Measurements from ENCODE around the gene ZDHHC18.
"Not testable (repeated sequence)": the region's sequence is repeated elsewhere in the genome, so short reads cannot be mapped to it uniquely, and the experiment has no call there.

ZDHHC18 gene

GRCh38 chr1:26839339-26839722 lies 12.8 kb downstream of the ZDHHC18 start:
- Histone ChIP-seq H3K4me3 (ENCODE audit: low read length) (no peak overlapping the region), H3K36me3 (ENCODE audit: control insufficient read depth, low read depth, low read length) (peaks cover 15% of the 10 kb centered on the region), H3K27ac (ENCODE audit: low read length) (no peak overlapping the region), H3K9me3 (ENCODE audit: control insufficient read depth, low read depth, low read length) (no peaks in the 10 kb centered on the region), H3K4me1 (ENCODE audit: control insufficient read depth, low read depth, low read length) (no peaks in the 10 kb centered on the region), H3K27me3 (ENCODE audit: control insufficient read depth, insufficient read depth, low read length) (no peaks in the 10 kb centered on the region), H3K9ac (ENCODE audit: low read length) (no peak overlapping the region)

- Histone ChIP-seq H3K9me3 (ENCODE audit: control insufficient read depth, low read depth, low read length) (no peaks in the 10 kb centered on the region), H3K4me3 (ENCODE audit: low read length) (no peak overlapping the region), H3K9ac (ENCODE audit: low read length) (no peak overlapping the region), H3K27ac (ENCODE audit: low read length) (no peak overlapping the region), H3K4me1 (ENCODE audit: control insufficient read depth, low read depth, low read length) (no peaks in the 10 kb centered on the region), H3K27me3 (ENCODE audit: control insufficient read depth, insufficient read depth, low read length) (no peaks in the 10 kb centered on the region), H3K36me3 (ENCODE audit: control insufficient read depth, low read depth, low read length) (peaks cover 13% of the 10 kb centered on the region)
Measured at GRCh38 chr1:26839779-26840178, 13.3 kb downstream of the ZDHHC18 start.

- H3K4me3 ChIP-seq (ENCODE audit: low read length): no peak overlapping the region
- no peak overlapping the region for H3K27ac ChIP-seq (ENCODE audit: low read length)
- no peaks in the 10 kb centered on the region for H3K4me1 ChIP-seq (ENCODE audit: control insufficient read depth, low read depth, low read length)
- H3K27me3 ChIP-seq (ENCODE audit: control insufficient read depth, insufficient read depth, low read length): no peaks in the 10 kb centered on the region
- no peaks in the 10 kb centered on the region for H3K9me3 ChIP-seq (ENCODE audit: control insufficient read depth, low read depth, low read length)
- peaks cover 23% of the 10 kb centered on the region for H3K36me3 ChIP-seq (ENCODE audit: control insufficient read depth, low read depth, low read length)
- no peak overlapping the region for H3K9ac ChIP-seq (ENCODE audit: low read length)
Measured at GRCh38 chr1:26844424-26845196, 18.1 kb downstream of the ZDHHC18 start.

GRCh38 chr1:26847826-26848225 lies 21.3 kb downstream of the ZDHHC18 start:
- not testable (repeated sequence) for H3K4me3 ChIP-seq (ENCODE audit: low read length); H3K9me3 ChIP-seq (ENCODE audit: control insufficient read depth, low read depth, low read length); H3K9ac ChIP-seq (ENCODE audit: low read length); H3K27me3 ChIP-seq (ENCODE audit: control insufficient read depth, insufficient read depth, low read length); H3K4me1 ChIP-seq (ENCODE audit: control insufficient read depth, low read depth, low read length); H3K27ac ChIP-seq (ENCODE audit: low read length)
- H3K36me3 ChIP-seq (ENCODE audit: control insufficient read depth, low read depth, low read length): peaks cover 41% of the 10 kb centered on the region

- no peak overlapping the region for H3K9ac ChIP-seq (ENCODE audit: low read length)
- no peaks in the 10 kb centered on the region for H3K4me1 ChIP-seq (ENCODE audit: control insufficient read depth, low read depth, low read length)
- H3K27ac ChIP-seq (ENCODE audit: low read length): no peak overlapping the region
- H3K36me3 ChIP-seq (ENCODE audit: control insufficient read depth, low read depth, low read length): peaks cover 41% of the 10 kb centered on the region
- H3K9me3 ChIP-seq (ENCODE audit: control insufficient read depth, low read depth, low read length): no peaks in the 10 kb centered on the region
- no peaks in the 10 kb centered on the region for H3K27me3 ChIP-seq (ENCODE audit: control insufficient read depth, insufficient read depth, low read length)
- H3K4me3 ChIP-seq (ENCODE audit: low read length): no peak overlapping the region
Measured at GRCh38 chr1:26848499-26848898, 22.0 kb downstream of the ZDHHC18 start.

- no peaks in the 10 kb centered on the region for H3K27me3 ChIP-seq (ENCODE audit: control insufficient read depth, insufficient read depth, low read length)
- no peaks in the 10 kb centered on the region for H3K9me3 ChIP-seq (ENCODE audit: control insufficient read depth, low read depth, low read length)
- no peak overlapping the region for H3K27ac ChIP-seq (ENCODE audit: low read length)
- H3K4me1 ChIP-seq (ENCODE audit: control insufficient read depth, low read depth, low read length): no peaks in the 10 kb centered on the region
- H3K9ac ChIP-seq (ENCODE audit: low read length): no peak overlapping the region
- peaks cover 38% of the 10 kb centered on the region for H3K36me3 ChIP-seq (ENCODE audit: control insufficient read depth, low read depth, low read length)
- no peak overlapping the region for H3K4me3 ChIP-seq (ENCODE audit: low read length)
Measured at GRCh38 chr1:26848941-26849774, 22.7 kb downstream of the ZDHHC18 start.

- H3K4me1 ChIP-seq (ENCODE audit: control insufficient read depth, low read depth, low read length): no peaks in the 10 kb centered on the region
- H3K36me3 ChIP-seq (ENCODE audit: control insufficient read depth, low read depth, low read length): peaks cover 34% of the 10 kb centered on the region
- no peaks in the 10 kb centered on the region for H3K27me3 ChIP-seq (ENCODE audit: control insufficient read depth, insufficient read depth, low read length)
- no peak overlapping the region for H3K4me3 ChIP-seq (ENCODE audit: low read length)
- H3K27ac ChIP-seq (ENCODE audit: low read length): no peak overlapping the region
- H3K9me3 ChIP-seq (ENCODE audit: control insufficient read depth, low read depth, low read length): no peaks in the 10 kb centered on the region
- H3K9ac ChIP-seq (ENCODE audit: low read length): no peak overlapping the region
Measured at GRCh38 chr1:26851106-26851684, 24.7 kb downstream of the ZDHHC18 start.

GRCh38 chr1:26852701-26853100 lies 26.2 kb downstream of the ZDHHC18 start:
- H3K36me3 ChIP-seq (ENCODE audit: control insufficient read depth, low read depth, low read length): peaks cover 34% of the 10 kb centered on the region
- H3K27me3 ChIP-seq (ENCODE audit: control insufficient read depth, insufficient read depth, low read length): no peaks in the 10 kb centered on the region
- H3K4me3 ChIP-seq (ENCODE audit: low read length): no peak overlapping the region
- no peaks in the 10 kb centered on the region for H3K9me3 ChIP-seq (ENCODE audit: control insufficient read depth, low read depth, low read length)
- H3K9ac ChIP-seq (ENCODE audit: low read length): no peak overlapping the region
- no peak overlapping the region for H3K27ac ChIP-seq (ENCODE audit: low read length)
- no peaks in the 10 kb centered on the region for H3K4me1 ChIP-seq (ENCODE audit: control insufficient read depth, low read depth, low read length)

- Histone ChIP-seq H3K9ac (ENCODE audit: low read length) (no peak overlapping the region), H3K27ac (ENCODE audit: low read length) (no peak overlapping the region), H3K27me3 (ENCODE audit: control insufficient read depth, insufficient read depth, low read length) (no peaks in the 10 kb centered on the region), H3K9me3 (ENCODE audit: control insufficient read depth, low read depth, low read length) (no peaks in the 10 kb centered on the region), H3K4me1 (ENCODE audit: control insufficient read depth, low read depth, low read length) (no peaks in the 10 kb centered on the region), H3K4me3 (ENCODE audit: low read length) (no peak overlapping the region), H3K36me3 (ENCODE audit: control insufficient read depth, low read depth, low read length) (peaks cover 34% of the 10 kb centered on the region)
Measured at GRCh38 chr1:26853156-26853555, 26.7 kb downstream of the ZDHHC18 start.

- Histone ChIP-seq H3K27ac (ENCODE audit: low read length) (no peak overlapping the region), H3K36me3 (ENCODE audit: control insufficient read depth, low read depth, low read length) (peaks cover 31% of the 10 kb centered on the region), H3K4me3 (ENCODE audit: low read length) (no peak overlapping the region), H3K9me3 (ENCODE audit: control insufficient read depth, low read depth, low read length) (no peaks in the 10 kb centered on the region), H3K9ac (ENCODE audit: low read length) (no peak overlapping the region), H3K27me3 (ENCODE audit: control insufficient read depth, insufficient read depth, low read length) (no peaks in the 10 kb centered on the region), H3K4me1 (ENCODE audit: control insufficient read depth, low read depth, low read length) (no peaks in the 10 kb centered on the region)
Measured at GRCh38 chr1:26853600-26853999, 27.1 kb downstream of the ZDHHC18 start.

GRCh38 chr1:26854906-26855305 lies 28.4 kb downstream of the ZDHHC18 start:
- Histone ChIP-seq H3K36me3 (ENCODE audit: control insufficient read depth, low read depth, low read length) (peaks cover 22% of the 10 kb centered on the region), H3K4me1 (ENCODE audit: control insufficient read depth, low read depth, low read length) (no peaks in the 10 kb centered on the region), H3K27ac (ENCODE audit: low read length) (no peak overlapping the region), H3K9me3 (ENCODE audit: control insufficient read depth, low read depth, low read length) (no peaks in the 10 kb centered on the region), H3K4me3 (ENCODE audit: low read length) (no peak overlapping the region), H3K9ac (ENCODE audit: low read length) (no peak overlapping the region), H3K27me3 (ENCODE audit: control insufficient read depth, insufficient read depth, low read length) (no peaks in the 10 kb centered on the region)
